ENCODE measurements around the gene ADGRF4.
"Not testable (repeated sequence)": the region's sequence is repeated elsewhere in the genome, so short reads cannot be mapped to it uniquely, and the experiment has no call there.

ADGRF4 gene

GRCh38 chr6:47740714-47741113 lies 42.3 kb downstream of the ADGRF4 start:
- no peak for DNase-seq

- no peak for DNase-seq
These were observed 43.4 kb downstream of the ADGRF4 start for GRCh38 chr6:47741807-47742206.

GRCh38 chr6:47743744-47744143 lies 45.4 kb downstream of the ADGRF4 start:
- no peak for DNase-seq

- not testable (repeated sequence) for DNase-seq
These were observed 46.9 kb downstream of the ADGRF4 start for GRCh38 chr6:47745269-47745668.

GRCh38 chr6:47749757-47750156 lies 51.4 kb downstream of the ADGRF4 start:
- DNase-seq, result no peak

DNA sequence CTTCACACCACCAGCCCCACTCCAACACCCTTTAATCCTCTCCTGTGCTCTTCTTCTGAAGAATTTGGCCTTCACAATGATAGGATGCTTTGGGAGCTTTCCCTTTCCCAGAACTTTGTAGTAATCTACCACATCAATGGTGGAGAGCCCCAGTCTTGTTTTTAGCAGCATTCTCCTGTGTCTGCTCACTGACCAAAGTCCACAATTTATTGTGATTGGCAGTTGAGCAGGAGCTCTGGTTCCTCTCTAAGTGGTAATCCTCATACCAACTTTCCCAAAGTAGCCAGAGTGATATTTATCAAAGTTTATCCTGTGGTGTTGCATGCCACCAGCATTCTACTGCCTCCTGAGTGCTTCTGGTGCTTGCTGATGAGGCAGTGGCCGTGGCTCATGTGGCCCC lies 54.4 kb downstream of the ADGRF4 start:
- no peak for DNase-seq

- no peak for DNase-seq
These were observed 61.0 kb downstream of the ADGRF4 start for GRCh38 chr6:47759364-47759763.

DNA sequence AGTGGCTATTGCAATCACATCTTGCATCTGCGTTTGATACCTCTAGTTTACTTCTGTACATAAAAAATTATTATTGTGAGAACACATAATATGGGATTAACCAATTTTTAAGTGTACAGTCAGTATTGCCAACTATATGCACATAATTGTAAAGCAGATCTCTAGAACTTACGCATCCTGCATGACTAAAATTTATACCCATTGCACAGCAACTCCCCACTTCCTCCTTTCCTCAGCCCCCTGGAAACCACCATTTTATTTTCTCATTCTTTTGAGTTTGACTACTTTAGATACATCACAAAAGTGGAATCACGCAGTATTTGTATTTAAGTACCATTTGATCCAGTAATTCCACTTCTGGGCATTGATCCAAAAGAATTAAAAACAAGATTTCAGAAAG lies 64.1 kb downstream of the ADGRF4 start:
- DNase-seq, result no peak

DNA sequence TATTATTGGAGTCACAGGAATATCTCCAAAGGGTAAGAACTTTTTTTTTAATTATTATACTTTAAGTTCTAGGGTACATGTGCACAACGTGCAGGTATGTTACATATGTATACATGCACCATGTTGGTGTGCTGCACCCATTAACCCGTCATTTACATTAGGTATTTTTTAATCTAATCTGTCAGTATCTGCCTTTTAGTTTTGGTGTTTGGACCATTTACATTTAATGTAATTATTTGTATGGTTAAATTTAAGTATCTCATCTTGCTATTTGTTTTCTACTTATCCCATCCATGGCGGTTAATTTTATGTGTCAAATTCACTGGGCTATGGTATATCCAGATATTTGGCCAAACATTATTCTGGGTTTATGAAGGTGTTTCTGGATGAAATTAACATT lies 68.1 kb downstream of the ADGRF4 start:
- DNase-seq, result no peak

DNA sequence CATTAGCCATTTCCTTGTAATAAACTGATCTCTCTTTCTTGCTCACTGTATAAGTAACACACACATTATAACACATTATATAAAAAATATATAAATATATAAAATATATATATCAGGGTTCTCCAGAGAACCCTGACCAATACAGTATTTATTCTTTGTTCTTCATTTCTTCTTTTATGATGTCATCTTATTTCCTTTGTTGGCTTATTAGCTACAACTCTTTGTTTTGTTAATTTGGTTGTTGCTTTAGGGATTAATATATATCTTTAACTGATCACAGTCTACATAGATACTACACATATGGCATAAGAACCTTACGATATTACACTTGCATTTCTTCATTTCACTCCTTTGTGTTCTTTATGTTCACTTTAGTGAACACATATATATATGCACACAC lies 68.7 kb downstream of the ADGRF4 start:
- no peak for DNase-seq

- no peak for DNase-seq
These were observed 71.6 kb downstream of the ADGRF4 start for GRCh38 chr6:47769982-47770381.
